BJ (cell line): ENCODE data around the gene POU2AF1. TPM values are rescaled to one million over a fixed set of nuclear protein-coding genes. Genes with fewer than 3 reads are reported as not detected.

Experiments
- CTCF ChIA-PET: fragments of 350-600 bp; formaldehyde crosslinking; extraction: SDS; loops from one replicate; lab custom pipeline; 2021; ENCODE audit warnings: antibody characterized with exemption, inconsistent platforms; lab: Yijun Ruan, JAX
- POLR2A ChIA-PET: fragments of 300-600 bp; sonication (Branson Sonifier 250); formaldehyde crosslinking; extraction: SDS; loops from one replicate; lab custom pipeline; 2021; ENCODE audit warnings: antibody characterized with exemption; lab: Charles Lee
- DNase-seq: peaks from one replicate; pipeline ENCODE4 v3.0.0-alpha.2; 2011; ENCODE audit warnings: low read depth
- H3K27me3 ChIP-seq: 2 replicates; pipeline ENCODE4 v1.6.0; 2011; ENCODE audit warnings: low read length; ENCODE audit not compliant: control insufficient read depth, insufficient read depth
- H3K36me3 ChIP-seq: 2 replicates; pipeline ENCODE4 v1.5.1; 2011; ENCODE audit warnings: low read length; ENCODE audit not compliant: control insufficient read depth, insufficient read depth
- H3K4me3 ChIP-seq: 2 replicates; pipeline ENCODE4 v1.5.1; 2011; ENCODE audit warnings: low read depth, mild to moderate bottlenecking, control low read depth, low read length
- polyA plus RNA-seq: library from polyadenylated mRNA; depleted of rRNA; stranded (reverse); fragments of >200 nt; gene quantifications from 2 replicates; pipeline ENCODE4 v1.2.3, GENCODE V29; 2011
- TF ChIP-seq, protein P1 (sequence below): IDR thresholded peaks from 2 replicates; pipeline ENCODE4 v1.5.1; 2011; ENCODE audit warnings: low read depth, mild to moderate bottlenecking, control low read depth, inconsistent platforms, low read length, moderate library complexity; ENCODE audit not compliant: insufficient read depth

Gene POU2AF1
- polyA plus RNA-seq, 1 experiment: not detected

DNA sequence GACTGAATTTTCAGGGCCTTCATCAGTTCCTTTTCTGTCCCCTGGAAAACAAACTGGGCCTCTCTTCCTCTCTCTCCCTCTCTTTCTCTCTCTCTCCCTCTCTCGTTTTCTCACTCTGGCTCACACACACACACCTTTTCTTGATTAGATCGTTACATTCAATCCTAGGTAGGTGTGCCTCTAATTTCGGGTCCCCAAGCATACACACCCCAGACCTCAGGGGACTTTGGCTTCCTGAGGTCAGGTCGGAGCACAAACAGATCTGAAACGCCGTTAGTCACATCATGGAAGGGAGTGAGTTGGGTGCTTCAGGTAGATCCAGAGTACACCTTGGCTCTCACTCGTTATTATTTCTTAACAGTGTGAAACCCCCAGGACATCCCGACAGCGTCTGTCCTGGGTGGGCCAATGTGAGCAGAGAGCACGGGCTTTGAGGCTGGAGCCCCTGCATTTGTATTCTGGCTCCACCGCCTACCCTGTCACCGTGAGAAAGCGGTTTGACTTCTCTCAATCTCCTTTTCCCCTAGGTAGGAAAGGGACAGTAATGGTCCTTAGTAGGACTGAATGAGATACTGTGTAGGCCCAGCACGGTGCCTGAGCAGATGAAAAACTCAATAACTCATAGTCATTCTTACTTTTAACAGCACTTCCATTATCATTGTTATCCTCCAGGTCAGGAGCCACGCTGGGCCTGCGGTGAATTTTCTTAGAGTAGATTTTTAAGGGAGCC is 37.3 kb upstream of the POU2AF1 start:
- Histone ChIP-seq H3K27me3 (peaks cover 7% of the 10 kb centered on the region), H3K36me3 (no peaks in the 10 kb centered on the region), H3K4me3 (no peak overlapping the region)
- DNase-seq: no peak
- POLR2A ChIA-PET: no interaction called here
- TF ChIP-seq, protein P1, sequence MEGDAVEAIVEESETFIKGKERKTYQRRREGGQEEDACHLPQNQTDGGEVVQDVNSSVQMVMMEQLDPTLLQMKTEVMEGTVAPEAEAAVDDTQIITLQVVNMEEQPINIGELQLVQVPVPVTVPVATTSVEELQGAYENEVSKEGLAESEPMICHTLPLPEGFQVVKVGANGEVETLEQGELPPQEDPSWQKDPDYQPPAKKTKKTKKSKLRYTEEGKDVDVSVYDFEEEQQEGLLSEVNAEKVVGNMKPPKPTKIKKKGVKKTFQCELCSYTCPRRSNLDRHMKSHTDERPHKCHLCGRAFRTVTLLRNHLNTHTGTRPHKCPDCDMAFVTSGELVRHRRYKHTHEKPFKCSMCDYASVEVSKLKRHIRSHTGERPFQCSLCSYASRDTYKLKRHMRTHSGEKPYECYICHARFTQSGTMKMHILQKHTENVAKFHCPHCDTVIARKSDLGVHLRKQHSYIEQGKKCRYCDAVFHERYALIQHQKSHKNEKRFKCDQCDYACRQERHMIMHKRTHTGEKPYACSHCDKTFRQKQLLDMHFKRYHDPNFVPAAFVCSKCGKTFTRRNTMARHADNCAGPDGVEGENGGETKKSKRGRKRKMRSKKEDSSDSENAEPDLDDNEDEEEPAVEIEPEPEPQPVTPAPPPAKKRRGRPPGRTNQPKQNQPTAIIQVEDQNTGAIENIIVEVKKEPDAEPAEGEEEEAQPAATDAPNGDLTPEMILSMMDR: no peak
- CTCF ChIA-PET: interaction anchor here (0.7 to 16.8 kb wide), 5 partner anchors 7 to 133 kb away, joined by 3 to 231 read pairs (median 25); no protein-coding TSS in a partner anchor

DNA sequence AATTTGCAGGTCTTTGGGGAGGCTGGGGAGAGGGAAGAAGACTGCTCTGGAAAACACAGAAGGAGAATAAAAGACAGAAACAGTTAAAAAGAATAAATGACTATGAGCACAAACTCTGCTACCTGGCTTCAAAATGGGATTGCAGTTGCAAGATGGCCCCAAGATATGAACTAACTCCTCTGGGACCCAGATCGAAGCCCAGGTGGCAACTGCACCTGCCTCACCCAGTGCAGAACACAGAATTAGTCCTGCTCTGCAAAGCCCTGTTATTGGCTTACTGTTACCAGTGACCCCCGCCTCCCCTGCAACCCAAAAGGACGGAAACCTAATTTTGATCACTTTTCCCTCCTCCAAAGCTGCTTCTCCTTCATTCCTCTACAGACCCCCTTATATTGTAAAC is 35.9 kb upstream of the POU2AF1 start:
- no peaks in the 10 kb centered on the region for H3K36me3 ChIP-seq
- H3K27me3 ChIP-seq: peaks cover 9% of the 10 kb centered on the region
- ChIA-PET POLR2A (no interaction called here), CTCF (interaction anchor here (0.7 to 4.1 kb wide), 3 partner anchors 9 to 132 kb away, joined by 3 to 25 read pairs (median 6); no protein-coding TSS in a partner anchor)
- TF ChIP-seq, protein P1: no peak
- DNase-seq: no peak
- no peak overlapping the region for H3K4me3 ChIP-seq

DNA sequence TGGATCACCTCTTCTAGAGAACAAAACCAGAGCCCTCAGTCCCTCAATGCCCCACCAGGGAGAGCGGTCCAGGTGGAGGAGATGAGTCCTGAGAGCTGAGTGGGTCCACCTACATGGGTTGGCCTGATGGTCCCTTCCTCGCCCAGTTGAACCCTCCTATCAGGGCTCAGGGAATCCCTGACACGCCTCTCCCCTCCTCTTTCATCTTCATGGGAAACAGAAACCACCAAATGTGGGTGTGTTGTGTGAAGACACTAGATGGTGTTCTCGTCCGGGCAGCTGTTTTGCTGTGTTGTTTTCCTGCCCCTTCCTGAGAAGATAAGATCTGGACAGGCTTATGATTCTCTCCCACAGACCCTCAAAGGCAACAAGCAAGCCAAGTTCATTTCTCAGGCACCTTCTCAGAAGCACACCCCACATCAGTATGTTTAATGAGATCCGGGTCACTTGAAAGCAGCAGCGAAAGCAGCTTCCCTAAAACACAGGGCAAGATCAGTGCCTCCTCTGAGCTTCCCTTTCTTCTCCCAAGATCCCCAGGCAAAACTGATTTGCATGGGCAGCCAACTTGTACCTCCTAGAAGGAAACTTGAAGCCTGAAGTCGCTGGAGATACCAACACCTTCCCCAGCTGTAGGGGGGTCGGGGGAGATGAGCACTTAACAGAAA is 35.3 kb upstream of the POU2AF1 start:
- peaks cover 9% of the 10 kb centered on the region for H3K27me3 ChIP-seq
- no peaks in the 10 kb centered on the region for H3K36me3 ChIP-seq
- TF ChIP-seq, protein P1: no peak
- POLR2A ChIA-PET: no interaction called here
- DNase-seq: no peak
- H3K4me3 ChIP-seq: no peak overlapping the region
- CTCF ChIA-PET: interaction anchor here (0.7 to 4.1 kb wide), 3 partner anchors 8 to 131 kb away, joined by 3 to 25 read pairs (median 6); no protein-coding TSS in a partner anchor

DNA sequence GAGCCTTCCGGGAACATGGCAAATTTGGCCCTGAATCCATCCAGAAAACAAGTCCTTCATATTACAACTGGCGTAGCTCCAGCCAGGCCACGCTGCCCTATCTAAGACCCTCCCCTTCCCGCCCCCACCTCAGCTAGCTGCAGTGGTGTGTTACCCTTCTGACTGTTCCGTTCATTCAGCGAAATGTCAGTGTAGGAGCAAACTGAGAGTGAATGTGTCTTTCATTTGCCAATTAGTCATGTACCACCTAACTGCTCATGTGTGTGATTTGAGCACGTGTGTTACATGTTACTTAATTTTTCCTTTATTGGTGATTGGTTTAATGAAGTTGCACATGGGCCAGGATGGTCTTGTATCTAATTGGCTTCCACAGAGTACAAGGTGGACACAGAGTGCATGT is 34.8 kb upstream of the POU2AF1 start:
- DNase-seq: no peak
- CTCF ChIA-PET: interaction anchor here (1.0 to 4.1 kb wide), 4 partner anchors 10 to 131 kb away, joined by 3 to 25 read pairs (median 8); no protein-coding TSS in a partner anchor
- TF ChIP-seq, protein P1: no peak
- Histone ChIP-seq H3K36me3 (no peaks in the 10 kb centered on the region), H3K27me3 (peaks cover 9% of the 10 kb centered on the region), H3K4me3 (no peak overlapping the region)
- POLR2A ChIA-PET: no interaction called here

DNA sequence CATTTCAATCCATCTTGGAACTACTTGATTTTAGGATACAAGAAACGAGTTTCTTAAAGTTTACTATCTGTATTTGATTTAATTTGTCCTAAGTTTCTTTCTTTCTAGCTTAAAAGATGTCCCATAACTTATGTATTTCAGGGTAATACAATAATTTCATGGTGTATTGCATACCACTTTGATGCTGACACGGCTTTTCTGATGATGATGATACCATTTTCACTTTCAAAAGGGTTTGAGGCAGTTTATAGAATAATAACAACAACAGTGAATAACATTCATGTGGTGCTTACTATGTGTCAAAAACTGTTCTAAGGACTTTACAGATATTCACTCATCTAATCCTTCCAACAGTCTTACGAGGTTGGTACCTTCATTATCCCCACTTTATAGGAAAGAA is 33.2 kb upstream of the POU2AF1 start:
- DNase-seq: no peak
- CTCF ChIA-PET: interaction anchor here (1.6 to 4.1 kb wide), 2 partner anchors 11 to 17 kb away, joined by 10 to 25 read pairs; no protein-coding TSS in a partner anchor
- peaks cover 9% of the 10 kb centered on the region for H3K27me3 ChIP-seq
- no peaks in the 10 kb centered on the region for H3K36me3 ChIP-seq
- H3K4me3 ChIP-seq: no peak overlapping the region
- POLR2A ChIA-PET: no interaction called here
- TF ChIP-seq, protein P1: no peak
